GM12874 (cell line): ENCODE measurements around the gene FLNC.

ENCODE experiments used
- TF ChIP-seq, protein P1 (sequence below): IDR thresholded peaks from 2 replicates; pipeline ENCODE4 v1.5.1; 2011; ENCODE audit warnings: low read depth, mild to moderate bottlenecking, control low read depth, low read length, moderate library complexity; ENCODE audit not compliant: insufficient read depth

Gene FLNC

DNA sequence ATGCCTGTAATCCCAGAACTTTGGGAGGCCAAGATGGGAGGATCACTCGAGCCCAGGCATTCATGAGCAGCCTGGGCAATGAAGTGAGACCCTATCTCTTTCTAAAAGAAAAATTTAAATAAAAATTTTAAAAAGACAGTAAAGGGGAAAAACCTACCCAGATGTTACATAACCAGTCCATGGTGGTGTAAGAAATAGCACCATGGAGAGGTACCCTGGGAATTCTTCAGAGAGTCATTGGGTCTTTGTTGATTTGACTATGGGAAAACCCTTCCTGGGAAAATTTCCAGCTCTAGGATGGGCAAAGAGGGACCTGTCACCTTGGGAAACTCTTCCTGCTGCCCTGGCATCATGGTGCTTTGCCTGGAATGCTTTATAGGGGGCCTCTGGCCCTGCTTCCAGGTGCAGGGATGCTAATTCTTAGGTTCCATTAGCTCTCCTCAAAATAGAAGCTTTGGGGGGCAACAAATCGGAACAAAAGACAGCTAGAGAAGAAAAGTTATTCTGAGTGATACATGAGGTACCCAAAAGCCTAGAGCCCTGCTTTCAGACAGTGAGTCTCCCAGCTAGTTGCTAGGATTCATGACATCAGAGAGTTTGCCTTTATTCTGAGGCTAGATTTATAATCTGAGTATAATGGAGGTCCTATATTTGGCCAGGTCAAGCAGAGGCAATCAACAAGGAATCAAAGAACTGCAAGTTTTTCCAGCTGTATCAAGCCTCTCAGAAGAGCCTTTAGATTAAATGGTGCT is 28.4 kb upstream of the FLNC start:
- TF ChIP-seq, protein P1, sequence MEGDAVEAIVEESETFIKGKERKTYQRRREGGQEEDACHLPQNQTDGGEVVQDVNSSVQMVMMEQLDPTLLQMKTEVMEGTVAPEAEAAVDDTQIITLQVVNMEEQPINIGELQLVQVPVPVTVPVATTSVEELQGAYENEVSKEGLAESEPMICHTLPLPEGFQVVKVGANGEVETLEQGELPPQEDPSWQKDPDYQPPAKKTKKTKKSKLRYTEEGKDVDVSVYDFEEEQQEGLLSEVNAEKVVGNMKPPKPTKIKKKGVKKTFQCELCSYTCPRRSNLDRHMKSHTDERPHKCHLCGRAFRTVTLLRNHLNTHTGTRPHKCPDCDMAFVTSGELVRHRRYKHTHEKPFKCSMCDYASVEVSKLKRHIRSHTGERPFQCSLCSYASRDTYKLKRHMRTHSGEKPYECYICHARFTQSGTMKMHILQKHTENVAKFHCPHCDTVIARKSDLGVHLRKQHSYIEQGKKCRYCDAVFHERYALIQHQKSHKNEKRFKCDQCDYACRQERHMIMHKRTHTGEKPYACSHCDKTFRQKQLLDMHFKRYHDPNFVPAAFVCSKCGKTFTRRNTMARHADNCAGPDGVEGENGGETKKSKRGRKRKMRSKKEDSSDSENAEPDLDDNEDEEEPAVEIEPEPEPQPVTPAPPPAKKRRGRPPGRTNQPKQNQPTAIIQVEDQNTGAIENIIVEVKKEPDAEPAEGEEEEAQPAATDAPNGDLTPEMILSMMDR: no peak

DNA sequence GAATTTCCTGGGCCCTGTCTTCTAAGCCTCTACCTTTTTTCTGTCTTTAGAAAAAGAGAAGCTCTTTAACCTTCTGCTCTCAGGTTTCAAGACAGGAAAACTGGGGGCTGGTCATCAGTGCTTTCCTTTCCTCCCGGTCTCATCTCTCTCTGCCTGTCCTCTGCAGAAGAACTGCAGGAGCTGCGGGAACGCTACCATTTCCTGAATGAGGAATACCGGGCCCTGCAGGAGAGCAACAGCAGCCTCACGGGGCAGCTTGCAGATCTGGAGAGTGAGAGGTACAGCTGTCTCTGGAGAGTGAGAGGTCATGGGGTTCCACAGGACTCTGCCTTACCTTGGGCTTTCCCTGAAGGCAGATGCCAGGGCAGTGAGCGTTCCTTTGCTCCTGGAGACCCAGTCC is 25.7 kb upstream of the FLNC start:
- TF ChIP-seq, protein P1: no peak

DNA sequence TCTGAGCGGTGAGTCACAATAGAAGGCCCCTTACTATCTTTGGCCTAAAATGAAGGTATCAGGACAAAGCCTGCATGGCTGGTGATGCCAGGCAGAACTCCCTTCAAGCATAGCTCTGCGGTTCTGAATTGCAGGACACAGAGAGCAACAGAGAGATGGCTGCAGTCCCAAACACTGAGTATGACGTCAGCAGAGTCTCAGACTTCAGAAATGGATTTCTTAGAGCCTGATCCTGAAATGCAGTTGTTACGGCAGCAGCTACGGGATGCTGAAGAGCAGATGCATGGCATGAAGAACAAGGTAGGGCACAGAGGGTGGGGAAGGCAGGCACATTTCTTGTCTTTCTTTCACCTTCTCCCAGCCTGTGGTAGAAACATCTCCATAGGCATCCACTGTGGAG is 25.0 kb upstream of the FLNC start:
- TF ChIP-seq, protein P1: no peak

DNA sequence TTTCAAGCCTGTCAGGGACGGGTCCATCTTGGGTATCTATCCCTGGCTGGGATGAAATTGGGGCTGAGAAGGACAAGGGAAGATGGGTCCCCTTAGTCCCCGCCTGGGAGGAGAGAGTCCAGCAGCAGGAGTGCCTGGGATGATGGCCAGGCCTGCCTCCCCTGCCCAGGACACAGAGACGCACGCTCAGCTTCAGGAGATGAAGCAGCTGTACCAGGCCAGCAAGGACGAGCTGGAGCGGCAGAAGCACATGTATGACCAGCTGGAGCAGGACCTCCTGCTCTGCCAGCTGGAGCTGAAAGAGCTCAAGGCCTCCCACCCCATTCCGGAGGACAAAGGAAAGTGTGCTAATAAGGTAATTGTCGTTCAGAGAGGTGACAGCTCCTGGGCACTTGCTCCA is 23.0 kb upstream of the FLNC start:
- TF ChIP-seq, protein P1: no peak

DNA sequence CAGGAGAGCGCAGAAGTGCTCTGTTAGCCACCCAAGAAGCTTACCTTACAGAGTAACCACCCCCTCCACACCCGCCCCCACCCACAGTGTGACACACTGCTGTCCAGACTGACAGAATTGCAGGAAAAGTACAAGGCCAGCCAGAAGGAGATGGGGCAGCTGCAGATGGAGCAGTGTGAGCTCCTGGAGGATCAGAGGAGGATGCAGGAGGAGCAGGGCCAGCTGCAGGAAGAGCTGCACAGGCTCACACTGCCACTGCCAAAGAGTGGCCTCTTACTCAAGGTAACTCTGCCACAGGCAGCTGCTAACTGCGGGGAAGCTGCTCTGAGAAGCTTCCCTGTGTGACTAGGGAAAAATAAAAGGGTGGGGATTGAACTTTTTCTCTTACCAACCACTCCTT is 20.8 kb upstream of the FLNC start:
- TF ChIP-seq, protein P1: no peak

DNA sequence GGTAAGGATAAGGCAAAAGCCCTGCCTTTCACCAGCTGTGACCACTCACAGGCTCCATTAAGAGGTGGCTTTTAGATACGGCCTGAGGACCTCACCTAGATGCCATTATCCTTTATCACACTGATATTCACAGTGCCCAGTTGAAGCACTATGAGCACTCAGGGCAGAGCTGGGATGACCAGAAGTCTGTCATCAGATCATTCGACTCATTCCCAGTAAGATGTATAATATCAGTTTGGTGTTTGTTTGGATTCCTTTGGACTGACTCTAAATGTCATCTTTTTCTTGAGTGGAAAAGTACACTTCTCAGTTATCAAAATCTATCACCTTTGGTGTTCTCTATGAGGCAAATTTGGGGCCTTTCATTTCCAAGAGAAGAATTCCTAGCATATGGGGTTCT is 19.7 kb upstream of the FLNC start:
- TF ChIP-seq, protein P1: no peak

DNA sequence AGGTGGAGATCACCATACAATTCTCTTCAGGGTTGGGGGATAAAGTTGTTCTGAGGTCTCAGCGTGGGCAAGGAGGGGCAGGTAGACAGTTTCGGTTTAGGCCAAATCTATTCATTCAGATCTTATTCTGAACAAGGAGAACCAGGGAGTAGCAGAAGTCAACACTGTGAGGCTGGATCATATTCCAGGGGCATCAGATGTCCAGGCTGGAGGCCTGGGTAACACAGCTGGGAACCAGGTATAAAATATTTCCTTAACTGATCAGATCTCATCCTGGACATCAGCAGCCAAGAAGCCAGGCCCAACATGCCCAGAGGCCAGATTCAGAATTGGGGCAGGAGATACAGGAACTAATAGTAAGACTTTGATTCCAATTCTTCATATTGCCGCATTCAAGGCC is 19.2 kb upstream of the FLNC start:
- TF ChIP-seq, protein P1: no peak
